22Rv1 (cell line): ENCODE measurements around the gene KCNAB1.

ENCODE experiments used
- CTCF ChIP-seq: fragments of 450-650 bp; IDR thresholded peaks from 2 replicates; pipeline ENCODE4 v1.5.1; 2017; ENCODE audit warnings: mild to moderate bottlenecking
- ZFX ChIP-seq: fragments of 450-650 bp; IDR thresholded peaks from 2 replicates; pipeline ENCODE4 v1.6.1; 2017; ENCODE audit warnings: antibody characterized with exemption, borderline replicate concordance

- no peak for TF ChIP-seq CTCF
- no peak for TF ChIP-seq ZFX
Measured at GRCh38 chr3:156492801-156493261, 372.5 kb downstream of the KCNAB1 start.
